ENCODE data around the gene ARF5. TPM values are rescaled to one million over a fixed set of nuclear protein-coding genes. Genes with fewer than 3 reads are reported as not detected.
A peak's percentile ranks its signal among the peaks of the same experiment; 100 is the strongest.

ARF5 gene
- total and polyA plus RNA-seq, 12 donors: 84.8 to 185 (median 91.1) TPM

DNA sequence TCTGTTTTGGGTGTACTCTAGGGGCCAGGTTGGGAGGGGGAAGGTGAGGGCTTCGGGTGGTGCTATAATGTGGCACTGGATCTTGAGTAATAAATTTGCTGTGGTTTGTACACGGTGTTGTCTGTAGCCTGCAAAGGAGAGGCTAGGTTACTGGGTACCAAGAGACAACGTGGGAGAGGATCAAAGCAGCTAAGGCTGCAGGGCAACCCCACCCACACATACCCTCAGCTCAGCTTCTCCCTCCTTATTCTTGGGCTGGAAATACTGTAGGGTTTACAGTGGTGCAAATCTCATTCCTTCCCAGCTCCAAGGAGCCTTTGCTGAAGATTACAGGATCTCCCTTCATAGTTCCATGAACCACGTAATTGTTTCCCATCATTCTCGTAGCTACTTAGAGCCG is 3.4 kb downstream of the ARF5 start:
- Histone ChIP-seq H3K4me1 (peaks cover 4 to 33% (median 20%) of the 10 kb centered on the region in 9 donors), H3K27me3 (no peaks in the 10 kb centered on the region), H3K27ac (no peak overlapping the region), H3K36me3 (peaks cover 0 to 33% (median 18%) of the 10 kb centered on the region in 9 donors), H3K4me3 (no peak overlapping the region), H3K9me3 (no peaks in the 10 kb centered on the region)
- WGBS, 2 donors: 87 to 88% methylated on average over 6 of the region's 6 CpGs
- no peak for DNase-seq
- ATAC-seq: no peak
- intact Hi-C loops (cut with DNase I): loop anchor here in 1 of 10 donors (10.0 kb wide), 1 partner anchor 53 kb away; no protein-coding TSS in a partner anchor
- TF ChIP-seq, protein P1, sequence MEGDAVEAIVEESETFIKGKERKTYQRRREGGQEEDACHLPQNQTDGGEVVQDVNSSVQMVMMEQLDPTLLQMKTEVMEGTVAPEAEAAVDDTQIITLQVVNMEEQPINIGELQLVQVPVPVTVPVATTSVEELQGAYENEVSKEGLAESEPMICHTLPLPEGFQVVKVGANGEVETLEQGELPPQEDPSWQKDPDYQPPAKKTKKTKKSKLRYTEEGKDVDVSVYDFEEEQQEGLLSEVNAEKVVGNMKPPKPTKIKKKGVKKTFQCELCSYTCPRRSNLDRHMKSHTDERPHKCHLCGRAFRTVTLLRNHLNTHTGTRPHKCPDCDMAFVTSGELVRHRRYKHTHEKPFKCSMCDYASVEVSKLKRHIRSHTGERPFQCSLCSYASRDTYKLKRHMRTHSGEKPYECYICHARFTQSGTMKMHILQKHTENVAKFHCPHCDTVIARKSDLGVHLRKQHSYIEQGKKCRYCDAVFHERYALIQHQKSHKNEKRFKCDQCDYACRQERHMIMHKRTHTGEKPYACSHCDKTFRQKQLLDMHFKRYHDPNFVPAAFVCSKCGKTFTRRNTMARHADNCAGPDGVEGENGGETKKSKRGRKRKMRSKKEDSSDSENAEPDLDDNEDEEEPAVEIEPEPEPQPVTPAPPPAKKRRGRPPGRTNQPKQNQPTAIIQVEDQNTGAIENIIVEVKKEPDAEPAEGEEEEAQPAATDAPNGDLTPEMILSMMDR (IDR thresholded peaks at IDR 0.05): no peak

DNA sequence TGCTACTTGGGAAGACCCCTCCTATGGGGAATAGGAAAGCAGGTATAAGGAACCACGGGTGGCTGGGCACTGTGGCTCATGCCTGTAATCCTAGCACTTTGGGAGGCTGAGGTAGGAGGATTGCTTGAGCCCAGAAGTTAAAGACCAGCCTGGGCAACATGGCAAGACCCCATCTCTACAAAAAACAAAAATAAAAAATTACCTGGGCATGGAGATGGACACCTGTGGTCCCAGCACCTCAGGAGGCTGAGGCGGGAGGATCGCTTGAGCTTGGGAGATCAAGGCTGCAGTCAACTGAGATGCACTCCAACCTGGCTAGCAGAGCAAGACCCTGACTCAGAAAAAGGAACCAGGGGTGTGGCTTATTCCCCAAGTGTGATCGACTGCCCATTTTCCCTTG is 4.3 kb downstream of the ARF5 start:
- Histone ChIP-seq H3K36me3 (peaks cover 0 to 33% (median 18%) of the 10 kb centered on the region in 9 donors), H3K9me3 (no peaks in the 10 kb centered on the region), H3K4me3 (no peak overlapping the region), H3K27me3 (no peaks in the 10 kb centered on the region), H3K27ac (no peak overlapping the region), H3K4me1 (peaks cover 4 to 29% (median 18%) of the 10 kb centered on the region in 9 donors)
- TF ChIP-seq, protein P1 (IDR thresholded peaks at IDR 0.05): no peak
- ATAC-seq (no peak), DNase-seq (no peak)
- intact Hi-C loops (cut with DNase I): loop anchor here in 1 of 10 donors (10.0 kb wide), 1 partner anchor 52 kb away; no protein-coding TSS in a partner anchor
- WGBS, 2 donors: 78 to 81% methylated on average over 4 of the region's 4 CpGs

DNA sequence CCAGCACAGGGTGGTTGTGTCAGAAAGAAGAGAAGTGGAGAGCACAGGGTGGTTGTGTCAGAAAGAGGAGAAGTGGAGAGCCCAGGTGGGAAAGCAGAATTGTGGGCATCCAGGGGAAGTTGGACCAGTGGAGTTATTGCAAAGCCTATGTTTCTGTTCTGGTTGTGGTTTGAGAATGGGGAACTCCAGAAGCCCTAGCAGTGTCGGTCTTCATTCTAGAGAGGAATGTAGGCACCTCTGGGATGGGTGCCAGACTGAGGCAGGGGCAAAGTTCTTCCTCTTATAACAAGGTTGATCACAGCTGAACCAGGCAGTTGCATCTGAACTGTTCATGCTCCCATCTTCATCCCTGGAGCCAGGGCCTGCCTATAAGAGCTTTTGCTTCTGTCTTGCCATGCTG is 6.3 kb downstream of the ARF5 start:
- DNase-seq (no peak), ATAC-seq (peak in 4 of 8 donors; percentile 14 to 24 (median 17))
- Histone ChIP-seq H3K9me3 (no peaks in the 10 kb centered on the region), H3K36me3 (peaks cover 0 to 33% (median 18%) of the 10 kb centered on the region in 9 donors), H3K27ac (no peak overlapping the region), H3K4me3 (no peak overlapping the region), H3K27me3 (no peaks in the 10 kb centered on the region), H3K4me1 (peaks cover 1 to 18% (median 6%) of the 10 kb centered on the region in 9 donors)
- WGBS, 2 donors: 50 to 79% methylated on average over 1 of the region's 1 CpG
- TF ChIP-seq, protein P1 (IDR thresholded peaks at IDR 0.05): no peak
- intact Hi-C loops (cut with DNase I): loop anchor here in 1 of 10 donors (10.0 kb wide), 1 partner anchor 50 kb away; no protein-coding TSS in a partner anchor

DNA sequence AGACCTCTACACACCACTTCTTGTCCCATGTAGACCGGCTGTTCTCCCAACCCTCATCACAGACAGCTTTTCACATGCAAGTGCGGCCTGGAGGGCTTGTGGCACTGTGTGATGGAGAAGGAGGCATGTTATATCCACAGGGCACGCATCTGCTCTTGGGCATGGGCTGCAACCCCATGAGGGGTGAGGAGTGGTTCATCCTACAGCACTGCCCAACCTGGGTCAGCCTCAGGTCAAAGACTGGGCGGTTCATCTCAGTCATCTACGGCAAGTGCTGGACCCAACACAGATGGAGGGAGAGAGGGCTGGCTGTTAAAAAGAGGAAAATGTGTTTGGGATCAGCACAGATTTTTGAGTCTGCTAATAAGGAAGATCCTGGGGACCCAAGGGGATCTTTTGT is 7.5 kb downstream of the ARF5 start:
- 95 to 96% methylated on average over 5 of the region's 5 CpGs for WGBS, 2 donors
- Histone ChIP-seq H3K9me3 (no peaks in the 10 kb centered on the region), H3K4me3 (no peak overlapping the region), H3K36me3 (peaks cover 0 to 23% (median 12%) of the 10 kb centered on the region in 9 donors), H3K27ac (no peak overlapping the region), H3K4me1 (peaks cover 0 to 10% (median 0%) of the 10 kb centered on the region in 9 donors), H3K27me3 (no peaks in the 10 kb centered on the region)
- TF ChIP-seq, protein P1 (IDR thresholded peaks at IDR 0.05): no peak
- no peak for DNase-seq
- no peak for ATAC-seq
- intact Hi-C loops (cut with DNase I): loop anchor here in 1 of 10 donors (10.0 kb wide), 1 partner anchor 49 kb away; no protein-coding TSS in a partner anchor

Measured in heart right ventricle (tissue), 16 donors.